ENCODE results near the gene UGCG. TPM values are rescaled to one million over a fixed set of nuclear protein-coding genes. Genes with fewer than 3 reads are reported as not detected.

UGCG gene
- total RNA-seq, 1 donor from 2014 or later: 33.1 TPM

DNA sequence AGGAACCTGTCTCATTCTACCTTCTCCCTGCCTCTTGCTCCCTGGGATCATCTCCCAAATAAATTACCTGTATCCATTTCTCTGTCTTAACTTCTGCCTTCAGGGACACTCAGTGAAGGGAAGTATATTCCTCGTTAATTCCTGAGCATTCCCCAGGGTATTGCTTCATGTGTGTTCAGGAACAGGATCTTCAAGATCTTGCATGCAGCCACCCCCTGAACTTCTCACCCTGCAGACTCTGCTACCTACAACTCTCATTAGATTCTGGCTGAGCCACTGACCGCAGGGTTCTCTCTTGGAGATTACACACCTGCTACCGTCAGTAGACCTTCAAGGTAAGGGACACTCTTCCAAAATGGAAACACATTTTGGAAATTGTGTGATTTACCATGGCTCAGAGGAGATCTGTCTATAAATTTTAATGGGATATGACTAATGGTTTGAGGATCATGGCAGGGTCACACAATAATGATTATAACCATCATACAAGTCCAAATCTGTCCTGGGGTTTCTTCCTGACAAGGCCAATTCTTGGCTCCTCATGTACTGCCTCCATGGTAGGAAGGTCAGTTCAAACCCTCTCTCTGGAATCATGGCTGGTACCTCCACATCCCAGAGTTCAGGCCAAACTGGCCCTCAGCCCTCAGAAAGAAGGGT, 38.9 kb upstream of the UGCG start:
- intact Hi-C loops (cut with DNase I): no loop called here
- no peak overlapping the region for H3K4me3 ChIP-seq
- H3K4me1 ChIP-seq: no peaks in the 10 kb centered on the region
- H3K9me3 ChIP-seq: no peaks in the 10 kb centered on the region
- DNase-seq (ENCODE audit: extremely low spot score in 2 of 2): no peak
- no peak overlapping the region for H3K27ac ChIP-seq
- no peaks in the 10 kb centered on the region for H3K27me3 ChIP-seq
- no peak for TF ChIP-seq POLR2A (IDR thresholded peaks at IDR 0.05)
- peak in 1 of 2 donors; percentile 37 for TF ChIP-seq POLR2AphosphoS5 (IDR thresholded peaks at IDR 0.05; ENCODE audit: insufficient read depth in 1 of 2, low read depth in 1 of 2)
- TF ChIP-seq, protein P1, sequence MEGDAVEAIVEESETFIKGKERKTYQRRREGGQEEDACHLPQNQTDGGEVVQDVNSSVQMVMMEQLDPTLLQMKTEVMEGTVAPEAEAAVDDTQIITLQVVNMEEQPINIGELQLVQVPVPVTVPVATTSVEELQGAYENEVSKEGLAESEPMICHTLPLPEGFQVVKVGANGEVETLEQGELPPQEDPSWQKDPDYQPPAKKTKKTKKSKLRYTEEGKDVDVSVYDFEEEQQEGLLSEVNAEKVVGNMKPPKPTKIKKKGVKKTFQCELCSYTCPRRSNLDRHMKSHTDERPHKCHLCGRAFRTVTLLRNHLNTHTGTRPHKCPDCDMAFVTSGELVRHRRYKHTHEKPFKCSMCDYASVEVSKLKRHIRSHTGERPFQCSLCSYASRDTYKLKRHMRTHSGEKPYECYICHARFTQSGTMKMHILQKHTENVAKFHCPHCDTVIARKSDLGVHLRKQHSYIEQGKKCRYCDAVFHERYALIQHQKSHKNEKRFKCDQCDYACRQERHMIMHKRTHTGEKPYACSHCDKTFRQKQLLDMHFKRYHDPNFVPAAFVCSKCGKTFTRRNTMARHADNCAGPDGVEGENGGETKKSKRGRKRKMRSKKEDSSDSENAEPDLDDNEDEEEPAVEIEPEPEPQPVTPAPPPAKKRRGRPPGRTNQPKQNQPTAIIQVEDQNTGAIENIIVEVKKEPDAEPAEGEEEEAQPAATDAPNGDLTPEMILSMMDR (IDR thresholded peaks at IDR 0.05): no peak
- H3K36me3 ChIP-seq: no peaks in the 10 kb centered on the region

DNA sequence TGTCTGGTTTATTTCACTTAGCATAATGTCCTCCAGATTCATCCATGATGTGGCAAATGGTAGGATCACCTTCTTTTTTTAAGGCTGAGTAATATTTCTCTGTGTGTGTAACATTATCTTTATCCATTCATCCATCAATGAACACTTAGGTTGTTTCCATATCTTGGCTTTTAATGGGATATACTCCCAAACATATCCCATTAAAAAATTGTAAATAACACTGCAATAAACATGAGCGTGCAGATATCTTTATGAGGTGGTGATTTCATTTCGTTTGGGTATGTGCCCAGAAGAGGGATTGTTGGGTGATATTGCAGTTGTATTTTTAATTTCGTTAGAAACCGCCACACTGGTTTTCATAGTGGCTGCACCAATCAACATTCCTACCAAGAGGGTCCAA, 36.2 kb upstream of the UGCG start:
- Histone ChIP-seq H3K27me3 (no peaks in the 10 kb centered on the region), H3K36me3 (no peaks in the 10 kb centered on the region), H3K4me3 (no peak overlapping the region), H3K9me3 (no peaks in the 10 kb centered on the region), H3K4me1 (no peaks in the 10 kb centered on the region), H3K27ac (no peak overlapping the region)
- no peak for DNase-seq (ENCODE audit: extremely low spot score in 2 of 2)
- intact Hi-C loops (cut with DNase I): no loop called here
- TF ChIP-seq, protein P1 (IDR thresholded peaks at IDR 0.05): no peak
- TF ChIP-seq POLR2AphosphoS5 (IDR thresholded peaks at IDR 0.05; ENCODE audit: insufficient read depth in 1 of 2, low read depth in 1 of 2) (no peak), POLR2A (IDR thresholded peaks at IDR 0.05) (no peak)

DNA sequence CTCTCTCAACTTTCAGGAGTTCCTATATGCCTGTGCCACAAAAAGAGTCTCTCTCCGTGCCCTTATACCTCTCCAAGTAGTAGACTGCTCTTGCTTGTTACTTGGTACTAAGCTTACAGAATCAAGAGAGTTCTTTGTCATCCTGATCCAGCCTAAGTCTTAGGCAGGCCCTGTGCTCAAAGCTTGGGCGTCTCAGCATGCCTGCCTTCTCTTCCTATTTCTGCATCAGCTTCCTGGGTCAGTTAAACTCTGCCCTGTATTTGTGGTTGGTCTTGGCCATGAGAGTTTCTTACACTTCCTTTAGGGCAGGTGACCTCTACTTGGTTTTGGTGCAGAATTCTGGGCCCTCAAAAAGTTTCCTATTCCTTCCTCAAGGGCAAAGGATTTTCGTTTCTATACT, 33.0 kb upstream of the UGCG start:
- TF ChIP-seq POLR2AphosphoS5 (IDR thresholded peaks at IDR 0.05; ENCODE audit: insufficient read depth in 1 of 2, low read depth in 1 of 2) (no peak), POLR2A (IDR thresholded peaks at IDR 0.05) (no peak)
- TF ChIP-seq, protein P1 (IDR thresholded peaks at IDR 0.05): no peak
- no peak for DNase-seq (ENCODE audit: extremely low spot score in 2 of 2)
- Histone ChIP-seq H3K27ac (no peak overlapping the region), H3K27me3 (no peaks in the 10 kb centered on the region), H3K4me1 (no peaks in the 10 kb centered on the region), H3K4me3 (no peak overlapping the region), H3K36me3 (no peaks in the 10 kb centered on the region), H3K9me3 (no peaks in the 10 kb centered on the region)
- intact Hi-C loops (cut with DNase I): no loop called here

DNA sequence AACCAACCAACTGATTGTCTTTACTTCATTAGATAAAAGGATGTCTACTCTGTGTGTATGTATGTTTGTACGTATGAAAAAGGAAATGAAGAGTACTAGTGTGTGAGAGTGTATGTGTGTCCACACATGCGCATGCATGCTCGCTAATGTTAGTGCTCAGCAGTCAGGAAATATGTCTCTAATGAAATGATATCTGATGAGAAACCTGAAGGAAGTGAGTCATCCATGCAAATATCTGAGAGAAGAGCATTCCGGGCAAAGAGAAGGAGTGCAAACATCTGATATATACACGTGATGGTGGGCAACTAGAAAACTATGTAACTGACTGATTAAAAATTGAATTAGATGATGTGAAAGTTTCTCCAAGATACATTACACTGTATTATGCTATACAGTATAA, 29.6 kb upstream of the UGCG start:
- DNase-seq (ENCODE audit: extremely low spot score in 2 of 2): no peak
- Histone ChIP-seq H3K9me3 (no peaks in the 10 kb centered on the region), H3K4me3 (no peak overlapping the region), H3K27ac (no peak overlapping the region), H3K27me3 (no peaks in the 10 kb centered on the region), H3K4me1 (no peaks in the 10 kb centered on the region), H3K36me3 (no peaks in the 10 kb centered on the region)
- TF ChIP-seq POLR2A (IDR thresholded peaks at IDR 0.05): no peak
- no peak for TF ChIP-seq POLR2AphosphoS5 (IDR thresholded peaks at IDR 0.05; ENCODE audit: insufficient read depth in 1 of 2, low read depth in 1 of 2)
- TF ChIP-seq, protein P1 (IDR thresholded peaks at IDR 0.05): no peak
- intact Hi-C loops (cut with DNase I): no loop called here

DNA sequence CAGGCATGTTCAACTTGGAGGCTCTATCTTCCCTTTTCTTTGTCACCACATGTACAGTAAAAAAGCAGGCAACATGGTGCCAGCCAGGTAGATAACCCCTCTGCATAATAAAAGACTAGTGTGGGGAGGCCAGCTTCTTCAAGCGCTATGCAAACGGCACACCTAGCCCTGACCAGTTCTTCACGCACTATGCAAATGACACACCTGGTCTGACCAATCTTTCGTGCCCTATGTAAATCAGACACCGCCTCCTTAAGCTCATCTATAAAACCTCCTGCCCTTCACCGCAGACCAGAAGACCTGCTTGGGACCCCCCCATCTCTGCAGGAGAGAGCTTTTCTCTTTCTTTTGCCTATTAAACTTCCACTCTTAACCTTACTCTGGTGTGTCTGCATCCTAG, 28.1 kb upstream of the UGCG start:
- no peaks in the 10 kb centered on the region for H3K27me3 ChIP-seq

More for the DNA sequence above, 28.1 kb upstream of the UGCG start:
- H3K36me3 ChIP-seq: no peaks in the 10 kb centered on the region
- H3K27ac ChIP-seq: no peak overlapping the region
- no peak for DNase-seq (ENCODE audit: extremely low spot score in 2 of 2)
- H3K4me1 ChIP-seq: no peaks in the 10 kb centered on the region
- H3K4me3 ChIP-seq: no peak overlapping the region
- no peaks in the 10 kb centered on the region for H3K9me3 ChIP-seq
- intact Hi-C loops (cut with DNase I): no loop called here
- TF ChIP-seq, protein P1 (IDR thresholded peaks at IDR 0.05): no peak
- TF ChIP-seq POLR2A (IDR thresholded peaks at IDR 0.05): no peak
- no peak for TF ChIP-seq POLR2AphosphoS5 (IDR thresholded peaks at IDR 0.05; ENCODE audit: insufficient read depth in 1 of 2, low read depth in 1 of 2)
